NCI-H526 treated with DMSO at 0.1 percent for 48 hours (cell line): Measurements from ENCODE around the gene TRMT61B.

Source experiments
- DNase-seq: peaks from one replicate; lab custom pipeline; 2025; lab: John Stamatoyannopoulos, UW

Gene TRMT61B

DNA sequence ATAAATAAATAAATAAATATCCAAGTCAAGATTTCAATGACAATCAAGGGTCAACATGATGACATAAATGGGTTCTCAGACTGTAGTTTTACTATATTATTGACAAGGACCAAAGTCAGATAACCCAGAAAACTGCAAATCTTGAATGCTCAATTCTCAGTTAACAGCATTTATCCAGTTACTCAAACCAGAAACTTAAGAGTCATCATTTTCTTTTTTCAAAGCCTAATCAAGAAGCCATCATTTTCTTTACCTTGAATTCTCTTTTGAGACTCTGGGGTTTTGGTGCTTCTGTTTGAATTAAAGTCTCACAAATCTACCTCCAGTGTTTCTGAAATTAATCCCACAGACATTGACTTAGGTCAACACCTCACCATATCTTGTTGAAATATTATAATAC lies 14.1 kb downstream of the TRMT61B start:
- no peak for DNase-seq

DNA sequence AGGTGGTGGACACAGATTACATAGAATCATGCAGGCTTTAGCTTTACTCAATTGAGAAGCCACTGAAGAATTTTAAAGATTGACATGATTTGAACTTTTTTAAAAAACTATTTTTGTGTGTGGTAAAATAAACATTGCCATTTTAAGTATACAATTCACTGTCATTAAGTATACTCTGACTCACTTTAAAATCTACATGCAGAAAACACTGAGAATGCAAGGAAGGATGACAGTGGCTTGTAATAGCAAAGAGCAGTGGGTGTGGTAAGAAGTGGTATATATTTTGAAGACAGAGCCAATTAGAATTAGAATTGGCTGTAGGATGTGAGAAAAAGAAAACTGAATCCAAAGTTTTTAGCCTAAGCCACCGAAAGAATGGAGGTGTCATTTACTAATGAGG lies 14.9 kb downstream of the TRMT61B start:
- DNase-seq = no peak

DNA sequence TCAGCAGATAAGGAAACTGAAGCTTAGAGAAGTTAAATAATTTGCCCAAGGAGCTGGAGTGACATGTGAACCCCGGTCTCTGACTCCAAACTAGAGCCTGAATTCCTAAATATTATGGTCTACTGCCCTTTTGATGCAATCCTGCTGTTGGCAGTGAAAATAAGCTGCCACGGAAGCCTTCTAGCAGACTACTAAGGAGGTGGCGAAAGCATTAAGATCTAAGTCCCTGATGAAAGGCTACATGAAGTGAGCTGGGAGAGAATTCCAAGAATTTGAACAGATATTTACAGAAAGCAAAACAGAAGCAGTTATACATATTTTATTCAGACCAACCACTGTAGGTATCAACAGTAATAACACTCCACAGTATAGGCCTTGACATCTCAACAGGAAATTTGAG lies 28.1 kb downstream of the TRMT61B start:
- no peak for DNase-seq

DNA sequence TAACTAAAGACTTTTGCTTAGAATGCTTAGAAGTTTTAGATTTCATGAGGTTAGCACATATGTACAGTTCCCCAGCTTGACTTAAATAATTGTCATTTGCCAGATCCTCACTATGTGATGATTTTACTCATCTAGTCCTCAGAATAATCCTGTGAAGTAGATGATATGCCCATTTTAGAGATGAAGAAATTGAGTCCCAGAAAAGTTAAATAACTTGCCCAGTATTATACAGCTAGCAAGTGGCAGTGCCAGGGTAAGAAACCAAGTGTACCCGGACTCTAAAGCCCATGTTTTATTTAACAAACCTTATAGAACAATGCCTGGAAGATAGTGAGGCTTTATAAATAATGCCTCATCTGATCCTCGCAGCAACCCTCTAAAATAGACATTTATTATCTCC lies 31.1 kb downstream of the TRMT61B start:
- DNase-seq = no peak

DNA sequence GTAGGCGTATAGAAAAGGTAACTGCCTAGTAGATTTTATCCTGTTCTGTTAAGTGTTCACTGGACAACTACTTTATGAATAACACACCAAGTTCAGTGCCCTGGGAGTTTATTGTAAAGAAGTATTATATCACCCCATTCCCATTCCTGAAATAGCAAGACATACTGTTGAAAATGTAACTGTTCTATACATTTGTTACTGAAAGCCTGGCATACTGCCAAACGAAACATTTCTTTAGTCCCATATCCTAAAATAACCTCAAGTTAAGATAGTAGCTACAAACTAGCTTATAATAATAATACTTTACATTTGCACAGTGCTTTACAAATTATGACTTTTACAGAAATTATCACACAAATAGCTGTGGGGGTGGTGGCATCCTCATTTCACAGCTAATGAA lies 34.3 kb downstream of the TRMT61B start:
- DNase-seq = no peak

DNA sequence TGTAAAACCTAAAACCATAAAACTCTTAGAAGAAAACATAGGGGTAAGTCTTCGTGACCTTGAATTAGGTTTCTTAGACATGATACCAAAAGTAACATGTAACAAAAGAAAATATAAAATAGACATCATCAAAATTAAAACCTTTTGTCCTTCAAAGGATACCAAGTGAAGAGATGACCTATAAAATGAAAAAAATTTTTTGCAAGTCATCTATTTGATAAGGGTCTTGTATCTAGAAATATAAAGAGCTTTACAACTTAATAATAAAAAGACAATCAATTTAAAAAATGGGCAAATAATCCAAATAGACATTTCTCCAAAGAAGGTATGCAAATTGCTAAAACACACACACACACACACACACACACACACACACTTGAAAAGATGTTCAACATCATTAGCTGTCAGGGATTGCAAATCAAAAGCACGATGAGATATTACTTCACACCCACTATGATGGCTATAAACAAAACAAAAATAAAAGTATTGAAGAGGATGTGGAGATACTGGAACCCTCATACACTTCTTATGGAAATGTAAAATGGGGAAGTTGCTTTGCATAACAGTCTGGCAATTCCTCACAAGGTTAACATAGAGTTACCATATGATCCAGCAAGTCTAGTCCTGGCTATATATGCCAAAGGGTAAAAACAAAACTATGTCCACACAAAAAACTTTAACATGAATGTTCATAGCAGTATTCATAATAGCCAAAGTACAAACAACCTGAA lies 36.2 kb downstream of the TRMT61B start:
- no peak for DNase-seq

DNA sequence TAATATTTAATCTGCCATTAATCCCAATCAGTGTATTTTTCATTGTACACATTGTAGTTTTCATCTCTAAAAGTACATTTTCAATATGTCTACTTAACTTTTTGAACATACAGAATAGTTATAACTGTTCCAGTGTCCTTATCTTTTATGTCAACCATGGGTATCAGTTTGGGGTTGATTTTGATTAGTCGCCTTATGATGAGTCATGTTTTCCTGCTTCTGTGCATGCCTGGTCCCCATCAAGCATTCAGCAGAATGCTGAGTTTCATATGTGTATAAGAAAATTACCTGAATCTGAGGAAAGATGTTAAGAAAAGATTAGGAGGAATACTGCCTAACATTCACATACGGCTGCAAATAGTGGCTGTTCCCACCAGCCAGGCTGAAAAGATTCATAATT lies 41.7 kb downstream of the TRMT61B start:
- DNase-seq = no peak

DNA sequence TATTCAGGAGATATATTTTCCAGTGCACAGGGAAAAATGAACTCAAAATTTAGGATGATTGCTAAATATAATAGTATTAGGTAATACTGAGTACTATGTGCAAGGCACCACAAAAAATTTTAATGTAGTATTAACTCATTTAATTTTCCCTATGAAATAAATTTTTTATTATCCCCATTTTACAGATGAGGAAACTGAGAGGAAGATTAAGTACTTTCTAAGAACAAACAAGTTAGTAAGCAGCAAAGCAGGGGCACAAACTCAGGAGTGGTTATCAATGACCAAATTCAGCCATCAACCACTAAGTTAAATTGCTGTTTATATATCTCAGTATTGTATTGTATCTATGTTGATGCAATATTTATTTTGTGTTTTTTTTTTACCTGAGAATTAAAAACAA lies 45.2 kb downstream of the TRMT61B start:
- DNase-seq = no peak

DNA sequence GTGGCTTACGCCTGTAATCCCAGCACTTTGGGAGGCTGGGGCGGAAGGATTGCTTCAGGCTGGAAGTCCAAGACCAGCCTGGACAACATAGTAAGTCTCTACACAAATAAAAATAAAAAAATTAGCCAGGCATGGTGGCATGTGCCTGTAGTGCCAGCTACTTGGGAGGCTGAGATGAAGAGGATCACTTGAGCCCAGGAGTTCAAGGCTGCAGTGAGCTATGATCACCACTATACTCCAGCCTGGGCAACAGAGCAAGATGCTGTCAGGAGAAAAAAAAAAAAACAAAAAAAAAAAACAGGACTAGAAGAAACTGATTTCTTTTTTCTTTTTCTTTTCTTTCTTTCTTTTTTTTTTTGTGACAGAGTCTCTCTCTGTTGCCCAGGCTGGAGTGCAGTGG lies 45.9 kb downstream of the TRMT61B start:
- no peak for DNase-seq

DNA sequence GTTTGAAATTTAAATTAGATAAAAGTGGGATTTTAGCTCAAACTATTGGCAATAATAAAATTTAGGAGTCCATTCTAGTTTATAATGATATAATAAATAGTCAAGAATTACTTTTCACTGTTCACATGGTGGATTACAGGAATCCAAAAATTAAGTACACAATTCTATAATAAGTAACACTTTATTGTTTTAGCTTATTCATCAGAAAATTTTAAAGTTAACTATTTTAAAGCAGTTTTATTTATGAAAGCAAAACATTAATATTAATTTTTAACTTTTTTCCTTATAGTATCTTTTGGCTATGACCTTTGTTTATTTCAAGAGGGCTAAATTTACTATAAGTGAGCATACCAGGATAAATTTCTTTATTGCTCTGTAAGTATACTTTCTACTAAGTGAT lies 48.1 kb downstream of the TRMT61B start:
- no peak for DNase-seq

DNA sequence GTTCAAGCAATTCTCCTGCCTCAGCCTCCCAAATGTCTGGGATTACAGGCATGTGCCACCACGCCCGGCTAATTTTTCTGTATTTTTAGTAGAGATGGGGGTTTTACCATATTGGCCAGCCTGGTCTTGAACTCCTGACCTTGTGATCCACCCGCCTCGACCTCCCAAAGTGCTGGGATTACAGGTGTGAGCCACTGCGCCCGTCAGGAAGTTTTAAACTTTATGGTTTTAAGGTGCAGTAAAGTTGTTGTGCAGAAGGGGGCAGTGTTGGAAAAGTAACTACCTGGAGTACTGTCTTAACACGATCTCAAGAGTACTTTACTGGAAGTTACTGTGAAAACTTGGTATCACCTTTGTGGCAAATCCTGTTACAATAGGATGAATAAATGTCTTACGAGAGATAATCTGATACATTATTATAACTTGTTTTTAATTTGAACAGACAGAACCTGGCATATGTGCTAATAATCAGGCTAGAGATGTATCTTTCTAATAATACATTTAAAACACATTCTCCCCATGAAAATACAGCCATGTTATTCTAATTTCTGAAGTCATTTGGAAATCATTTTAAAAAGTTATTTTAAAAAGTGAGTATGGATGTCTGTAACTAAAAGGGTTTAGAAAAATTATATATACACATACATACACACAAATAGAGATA lies 48.7 kb downstream of the TRMT61B start:
- peak; percentile 2 for DNase-seq

DNA sequence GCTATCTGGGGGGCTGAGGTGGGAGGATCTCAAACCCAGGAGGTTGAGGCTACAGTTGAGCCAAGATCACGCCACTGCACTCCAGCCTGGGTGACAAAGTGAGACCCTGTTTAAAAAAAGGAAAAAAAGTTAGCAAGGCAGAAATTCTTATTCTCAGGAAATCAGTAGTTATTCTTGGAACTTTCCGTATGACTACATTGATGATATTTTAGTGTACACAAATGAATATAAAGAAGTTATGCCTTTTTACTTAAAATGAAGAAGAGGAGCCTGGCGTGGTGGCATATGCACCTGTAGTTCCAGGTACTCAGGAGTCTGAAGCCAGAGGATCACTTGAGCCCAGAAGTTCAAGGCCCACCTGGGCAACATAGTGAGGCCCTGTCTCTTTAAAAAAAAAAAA lies 52.1 kb downstream of the TRMT61B start:
- no peak for DNase-seq

DNA sequence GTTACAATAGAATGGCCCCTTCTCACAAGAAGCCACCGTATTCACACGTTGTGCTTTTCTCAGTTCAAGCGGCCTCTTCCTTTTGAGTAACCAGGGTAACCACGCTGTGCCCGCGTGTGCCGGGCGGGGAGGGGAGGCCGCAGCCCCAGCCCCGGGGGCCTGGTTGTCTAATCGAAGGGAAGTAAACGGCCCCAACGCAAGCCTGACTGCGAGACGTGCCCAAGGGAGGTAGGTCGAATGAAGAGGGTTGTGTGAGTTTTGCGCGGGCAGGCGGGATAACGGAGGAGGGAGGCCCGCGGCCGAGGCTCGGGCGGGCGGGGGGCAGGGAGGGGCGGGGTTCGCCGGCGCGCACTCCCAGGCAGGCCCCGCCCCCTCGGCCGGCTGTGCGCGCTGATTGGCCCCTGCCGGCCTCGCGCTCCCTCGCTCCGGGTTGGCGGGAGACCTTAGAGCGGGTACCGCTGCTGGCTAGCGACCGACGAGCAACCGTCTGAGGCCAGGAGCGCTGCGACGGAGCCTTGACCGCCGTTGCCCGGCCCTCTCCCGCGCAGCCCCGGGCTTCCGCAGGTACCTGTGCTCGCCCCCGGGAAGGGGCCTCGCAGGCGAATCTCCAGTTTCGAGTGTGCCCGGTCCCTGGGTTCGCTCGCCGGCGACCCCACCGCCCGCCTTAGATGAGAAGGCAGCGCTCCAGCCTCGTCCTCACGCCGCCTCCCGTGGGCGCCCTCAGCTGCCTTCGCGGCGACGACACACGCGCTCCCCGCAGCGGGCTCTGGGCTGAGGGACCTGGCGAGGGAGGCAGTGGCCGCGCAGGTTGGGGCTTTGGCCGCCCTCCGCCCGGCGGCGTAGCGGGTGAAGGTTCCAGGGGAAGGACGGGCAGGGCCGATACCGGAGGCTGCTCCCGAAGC lies 59.5 kb downstream of the TRMT61B start, which contains the start of gene SPDYA:
SPDYA (plus strand) TSS at position 451 of the 902 bp plus-strand sequence. CDS start 5,181 bp downstream, outside the sequence.
- peak; percentile 33 for DNase-seq

DNA sequence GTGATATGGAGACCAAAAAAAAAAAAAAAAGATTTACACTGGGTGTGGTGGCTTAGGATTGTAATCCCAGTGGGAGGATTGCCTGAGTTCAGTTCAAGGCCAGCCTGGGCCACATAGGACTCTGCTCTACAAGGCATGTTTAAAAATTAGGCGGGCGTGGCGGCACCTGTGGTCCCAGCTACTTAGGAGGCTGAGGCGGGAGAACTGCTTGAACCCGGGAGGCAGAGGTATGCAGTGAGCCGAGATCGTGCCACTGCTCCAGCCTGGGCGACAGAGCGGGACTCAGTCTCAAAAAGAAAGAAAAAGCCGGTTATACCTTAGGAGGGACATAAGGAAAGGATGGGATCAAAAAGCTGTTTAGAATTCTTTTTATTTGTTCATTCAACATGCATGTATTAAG lies 60.2 kb downstream of the TRMT61B start:
- DNase-seq = no peak

DNA sequence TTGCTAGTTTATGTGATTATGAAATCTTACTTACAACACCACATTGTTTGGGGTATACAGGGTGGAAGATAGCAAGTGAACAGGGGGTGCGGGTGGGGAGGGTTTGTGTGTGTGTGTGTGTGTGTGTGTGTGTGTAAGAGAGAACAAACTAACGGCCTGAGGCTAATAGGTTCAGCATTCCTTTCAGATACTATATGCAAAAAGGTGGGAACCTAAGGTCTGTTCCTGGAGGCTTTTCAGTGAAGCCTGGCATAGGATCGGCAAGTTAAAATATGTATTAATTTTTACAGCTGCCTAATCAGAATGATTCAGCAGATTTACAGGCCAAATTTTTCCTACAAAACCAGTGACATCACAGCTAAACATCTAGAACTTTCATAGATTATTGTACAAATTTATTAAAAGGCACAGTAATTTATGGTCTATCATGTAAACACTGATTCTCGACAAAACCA lies 67.1 kb downstream of the TRMT61B start:
- DNase-seq = no peak

DNA sequence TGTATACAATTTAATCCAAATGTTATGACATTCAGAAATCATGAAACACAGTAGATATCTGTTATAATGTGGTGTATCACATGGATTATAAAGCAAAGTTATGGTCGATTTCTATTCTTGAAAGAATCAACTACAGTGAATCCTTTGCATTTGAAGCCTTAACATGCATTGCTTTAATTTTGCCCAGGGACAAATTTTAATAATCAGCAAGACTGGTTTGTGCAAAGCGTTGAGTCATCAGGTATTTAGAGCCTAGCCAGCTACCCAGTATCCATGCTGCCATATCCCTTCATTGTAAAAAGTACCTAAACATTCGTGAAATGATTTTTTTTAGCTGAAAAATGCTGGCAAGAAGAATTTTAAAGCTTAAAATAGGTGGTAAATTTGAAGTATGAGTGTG lies 68.4 kb downstream of the TRMT61B start:
- no peak for DNase-seq
